GM23248 (cell line): Measurements from ENCODE around the gene TGFBR1.

Experiments used
- EZH2 ChIP-seq: fragments of 200-600 bp; sonication (generic); IDR thresholded peaks from 2 replicates; pipeline ENCODE4 v1.6.1; 2018; ENCODE audit warnings: antibody characterized with exemption, mild to moderate bottlenecking; ENCODE audit not compliant: insufficient read depth, poor library complexity, severe bottlenecking
- EZH2phosphoT487 ChIP-seq: fragments of 200-600 bp; sonication (generic); IDR thresholded peaks from 2 replicates; pipeline ENCODE4 v1.6.1; 2018; ENCODE audit warnings: antibody characterized with exemption, moderate library complexity, mild to moderate bottlenecking, low read depth; ENCODE audit not compliant: insufficient read depth

DNA sequence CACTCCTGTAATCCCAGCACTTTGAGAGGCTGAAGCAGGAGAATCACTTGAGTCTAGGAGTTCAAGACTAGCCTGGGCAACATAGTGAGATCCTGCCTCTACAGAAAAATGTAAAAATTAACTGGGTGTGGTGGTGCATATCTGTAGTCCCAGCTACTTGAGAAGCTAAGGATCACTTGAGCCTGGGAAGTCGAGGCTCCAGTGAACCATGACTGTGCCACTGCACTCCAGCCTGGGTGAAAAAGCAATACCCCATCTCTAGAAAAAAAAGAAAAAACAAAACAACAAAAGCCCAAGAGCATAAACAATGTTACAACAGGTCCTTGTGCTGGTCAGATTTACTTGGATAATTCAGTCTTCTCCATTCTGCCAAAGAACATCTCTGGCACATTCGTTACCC is 44.3 kb upstream of the TGFBR1 start:
- TF ChIP-seq EZH2 = no peak
- no peak for TF ChIP-seq EZH2phosphoT487
